ENCODE data around the gene ZNF175.
A peak's percentile ranks its signal among the peaks of the same experiment; 100 is the strongest.

The ZNF175 gene

GRCh38 chr19:51570962-51571575, at the start of gene ZNF175:
Gene ZNF175 (plus strand): TSS chr19:51571283. CDS start chr19:51573330, 2,047 bp downstream.
- peak; percentile 98 for DNase-seq (ENCODE audit: low spot score)

- DNase-seq (ENCODE audit: low spot score), result no peak
These were observed 49.7 kb upstream of the ZNF175 start for GRCh38 chr19:51521357-51521756.

DNA sequence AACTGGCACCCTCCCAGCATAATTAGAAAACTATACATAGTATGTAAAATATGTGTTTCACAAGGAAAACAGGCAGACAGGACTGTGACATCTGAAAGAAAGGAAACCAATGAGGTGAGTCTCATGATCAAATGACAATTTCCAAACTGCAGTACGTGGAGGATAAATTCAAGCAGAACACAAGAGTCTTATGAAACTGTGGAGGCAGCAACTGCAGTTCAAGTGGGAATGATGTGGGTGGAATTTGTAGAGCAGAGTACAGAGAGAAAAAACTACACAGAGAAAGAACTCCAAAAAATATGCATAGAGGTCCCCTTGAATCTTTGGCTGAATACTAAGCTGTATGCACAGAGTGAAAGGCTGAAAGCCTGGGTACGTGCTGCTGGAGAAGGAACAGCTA, 49.3 kb upstream of the ZNF175 start:
- no peak for DNase-seq (ENCODE audit: low spot score)

- DNase-seq (ENCODE audit: low spot score), result no peak
These were observed 46.3 kb upstream of the ZNF175 start for GRCh38 chr19:51524666-51525264.

- no peak for DNase-seq (ENCODE audit: low spot score)
These were observed 45.4 kb upstream of the ZNF175 start for GRCh38 chr19:51525651-51526050.

DNA sequence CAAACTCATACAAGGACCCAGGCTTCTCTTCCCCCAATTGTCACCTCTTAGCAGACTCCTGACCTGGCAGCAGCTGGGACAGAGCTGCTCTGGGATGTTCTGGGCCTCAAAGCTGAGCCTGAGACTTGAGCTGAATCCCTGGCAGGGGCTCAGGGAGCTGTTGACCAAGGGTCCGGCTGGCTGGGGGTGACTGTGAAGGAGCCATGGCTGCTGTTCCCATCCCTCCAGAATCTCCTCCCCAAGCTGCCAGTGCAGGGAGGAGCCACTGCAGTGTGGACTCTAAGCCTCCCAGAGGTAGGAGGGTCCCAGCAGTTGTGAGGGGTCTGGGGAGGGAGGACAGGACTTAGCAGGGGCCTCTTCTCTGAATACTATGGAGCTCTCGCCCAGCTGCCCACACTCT, 41.8 kb upstream of the ZNF175 start:
- no peak for DNase-seq (ENCODE audit: low spot score)

GRCh38 chr19:51530616-51531015, 40.5 kb upstream of the ZNF175 start:
- no peak for DNase-seq (ENCODE audit: low spot score)

GRCh38 chr19:51531349-51532315, 39.5 kb upstream of the ZNF175 start, which contains the start of gene SIGLEC6:
Gene SIGLEC6 (minus strand): TSS chr19:51531670. CDS start chr19:51531648, 22 bp downstream.
- peak; percentile 17 for DNase-seq (ENCODE audit: low spot score)

GRCh38 chr19:51535535-51535934, 35.5 kb upstream of the ZNF175 start:
- no peak for DNase-seq (ENCODE audit: low spot score)

- no peak for DNase-seq (ENCODE audit: low spot score)
These were observed 31.2 kb upstream of the ZNF175 start for GRCh38 chr19:51539821-51540366.

DNA sequence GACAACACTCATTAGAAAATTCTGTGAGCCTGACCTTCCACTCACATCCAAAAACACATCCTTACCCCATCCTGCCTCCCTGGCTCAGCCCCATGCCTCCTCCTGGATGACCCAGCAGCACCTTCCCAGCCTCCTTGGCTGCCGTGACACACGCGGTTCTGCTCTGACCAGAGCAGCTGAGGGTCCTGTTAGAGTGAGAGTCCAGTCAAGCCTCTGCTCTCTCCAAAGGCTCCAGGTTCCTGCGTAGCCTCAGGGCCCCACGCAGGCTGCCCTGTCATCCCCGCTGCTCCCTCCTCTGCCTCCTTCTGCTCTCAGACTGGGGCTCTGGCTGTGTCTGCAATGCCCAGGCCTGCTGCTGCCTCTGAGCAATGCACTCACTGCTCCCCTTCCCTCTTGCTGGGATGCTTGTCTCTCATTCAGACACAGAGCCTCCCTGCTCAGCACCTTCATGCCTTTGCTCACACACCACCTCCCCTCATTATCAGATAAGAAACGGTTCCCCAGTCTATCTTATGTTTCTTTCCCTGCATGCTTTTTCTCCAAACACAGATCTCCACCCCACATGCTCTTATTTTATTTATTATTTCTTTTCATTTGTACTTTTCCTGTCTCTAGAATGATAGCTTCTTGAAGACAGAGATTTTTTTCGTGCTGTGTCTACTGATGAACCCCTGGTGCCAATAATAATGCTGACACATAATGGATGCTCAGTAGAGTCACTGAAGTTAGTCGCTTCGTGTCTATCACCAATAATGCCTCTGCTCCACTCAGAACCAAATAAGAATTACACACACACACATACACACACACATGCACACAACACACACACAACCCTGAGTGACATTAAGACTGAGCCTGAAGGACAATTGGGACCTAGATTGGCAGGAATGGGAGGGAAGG, 29.4 kb upstream of the ZNF175 start:
- DNase-seq (ENCODE audit: low spot score), result no peak

DNA sequence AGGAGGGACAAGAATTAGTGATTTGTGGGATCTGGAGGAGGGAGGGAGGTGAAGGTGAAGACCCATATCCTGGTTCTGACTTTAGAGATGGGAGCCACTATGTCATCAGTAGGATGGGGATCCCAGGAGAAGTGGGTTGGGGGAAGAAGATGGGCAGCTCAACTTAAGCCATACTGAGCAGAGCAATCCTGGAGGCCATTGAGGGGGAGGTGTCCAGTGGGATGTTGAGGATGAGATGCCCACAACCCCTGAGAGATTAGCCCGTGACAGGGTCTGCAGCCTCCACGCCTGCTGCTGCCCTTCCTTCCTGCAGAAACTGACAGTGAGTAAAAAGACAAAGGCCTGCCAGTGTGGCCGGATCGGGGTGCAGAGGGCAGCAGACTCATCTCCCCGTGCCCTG, 28.4 kb upstream of the ZNF175 start:
- DNase-seq (ENCODE audit: low spot score), result no peak

DNA sequence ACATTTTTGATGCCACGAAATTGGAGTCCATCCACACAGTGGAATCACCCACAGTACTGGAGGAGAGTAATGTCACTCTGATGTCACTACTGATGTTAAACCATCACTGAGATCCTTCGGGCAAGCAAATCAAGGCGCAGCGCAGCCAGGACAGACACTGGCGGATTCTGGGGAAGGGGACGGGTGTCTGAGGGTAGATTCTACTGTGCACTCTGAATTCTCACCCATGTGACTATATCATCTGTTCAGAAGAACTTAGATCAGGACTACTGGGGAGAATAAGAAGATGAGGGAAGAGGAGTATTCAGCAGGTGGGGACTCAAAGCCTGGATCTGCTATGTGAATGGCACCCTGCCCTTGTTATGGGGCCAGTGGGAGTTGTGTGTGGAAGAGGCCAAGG, 27.0 kb upstream of the ZNF175 start:
- no peak for DNase-seq (ENCODE audit: low spot score)

DNA sequence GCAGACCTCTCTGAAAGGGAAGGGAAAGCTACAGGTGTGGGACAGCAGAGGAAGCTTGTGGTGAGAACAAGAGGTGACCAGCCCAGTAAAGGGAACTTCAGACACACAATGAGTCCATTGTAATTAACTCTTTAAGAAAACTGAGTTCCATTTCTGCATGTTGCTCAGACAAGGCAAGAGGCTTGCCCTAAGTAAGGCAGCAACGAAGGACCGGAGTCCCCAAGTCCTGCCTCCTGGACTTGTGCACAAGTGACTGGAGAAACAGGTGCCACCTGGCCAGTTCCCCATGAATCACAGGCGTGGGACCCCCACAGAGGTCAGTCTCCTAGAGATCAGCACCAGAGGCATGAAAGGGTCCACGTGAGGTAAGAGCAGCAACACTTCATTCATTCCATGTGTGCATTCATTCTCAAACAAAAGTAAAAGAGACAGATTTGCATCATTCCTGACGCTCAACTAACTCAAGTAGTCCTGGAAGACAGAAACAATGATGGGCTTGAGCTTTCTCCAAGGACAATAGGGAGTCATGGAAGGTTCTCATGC, 24.9 kb upstream of the ZNF175 start:
- DNase-seq (ENCODE audit: low spot score), result peak; percentile 52

- DNase-seq (ENCODE audit: low spot score), result peak; percentile 76
These were observed 24.3 kb upstream of the ZNF175 start for GRCh38 chr19:51546650-51547396.

GRCh38 chr19:51547397-51548212, 23.5 kb upstream of the ZNF175 start:
- DNase-seq (ENCODE audit: low spot score), result no peak

- DNase-seq (ENCODE audit: low spot score), result no peak
These were observed 22.9 kb upstream of the ZNF175 start for GRCh38 chr19:51548213-51548651.

- no peak for DNase-seq (ENCODE audit: low spot score)
These were observed 22.2 kb upstream of the ZNF175 start for GRCh38 chr19:51548891-51549305.

DNA sequence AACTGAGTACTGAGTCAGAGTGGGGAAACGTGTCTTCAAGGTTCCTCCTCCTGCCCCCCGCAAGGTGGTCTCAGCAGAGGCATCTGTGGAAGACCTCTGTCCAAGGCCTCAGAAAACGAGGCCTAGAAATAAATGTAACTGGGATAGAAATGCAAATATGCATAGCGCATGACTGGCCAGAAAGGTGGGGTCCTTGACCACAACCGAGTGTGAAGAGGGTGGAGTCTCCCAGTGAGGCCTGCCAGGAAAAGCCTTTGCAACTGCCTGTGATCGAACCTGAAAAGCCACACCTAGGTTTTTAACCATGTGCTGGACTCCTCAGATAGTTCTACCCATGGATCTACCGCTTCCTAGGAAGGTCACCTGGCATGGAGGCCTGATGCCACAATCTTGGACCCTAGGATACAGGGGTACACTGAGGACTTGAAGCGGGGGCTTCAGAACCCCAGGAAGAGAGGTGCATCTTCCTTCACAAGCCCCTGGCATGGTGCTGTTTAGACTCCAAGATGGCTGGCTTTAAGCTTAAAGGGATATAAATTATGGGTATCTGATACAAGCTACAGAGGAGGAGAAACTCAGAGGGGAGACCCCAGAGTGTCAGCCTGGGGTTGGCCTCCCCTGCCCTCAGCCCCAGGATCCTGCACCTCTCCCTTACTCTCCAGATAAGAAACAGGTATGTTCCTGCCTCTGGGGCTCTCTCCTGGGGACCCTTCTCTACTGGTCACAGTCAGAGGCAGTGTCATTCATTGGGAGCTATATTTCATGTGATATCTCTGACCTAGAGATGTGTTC, 21.4 kb upstream of the ZNF175 start:
- no peak for DNase-seq (ENCODE audit: low spot score)

Data from SW480 (cell line).